H1 (cell line): ENCODE data around the gene WWP2. TPM values are rescaled to one million over a fixed set of nuclear protein-coding genes. Genes with fewer than 3 reads are reported as not detected.

Source experiments
- CTCF ChIP-seq, 3 experiments: IDR thresholded peaks; 1 replicate in 2 of 3; 2 replicates in 1 of 3; pipeline versions ENCODE4 v1.5.1 to v1.6.1; 2011; ENCODE audit warnings: low read length in 3 of 3, mild to moderate bottlenecking in 3 of 3, inconsistent platforms in 2 of 3, low read depth in 1 of 3, moderate library complexity in 1 of 3; ENCODE audit not compliant: insufficient read depth in 1 of 3; ENCODE audit errors: control extremely low read depth in 1 of 3
- NANOG ChIP-seq: IDR thresholded peaks from 2 replicates; pipeline ENCODE4 v1.6.1; 2011; ENCODE audit warnings: low read length, low read depth, mild to moderate bottlenecking, inconsistent platforms; ENCODE audit not compliant: insufficient read depth, poor library complexity, severe bottlenecking
- SIX5 ChIP-seq: IDR thresholded peaks from 2 replicates; pipeline ENCODE4 v1.6.1; 2011; ENCODE audit warnings: mild to moderate bottlenecking, low read depth, low read length
- polyA plus RNA-seq, 7 experiments: library from polyadenylated mRNA; depleted of rRNA in 3 of 7; stranded (reverse) in 5 of 7; unstranded in 2 of 7; fragments of >200 nt in 5 of 7; fragments of 200-250 nt in 2 of 7; gene quantifications; 1 replicate in 5 of 7; 2 replicates in 1 of 7; 4 replicates in 1 of 7; pipeline versions ENCODE4 v1.2.1 to v1.2.3, GENCODE V29; 2011 to 2013; ENCODE audit warnings: missing spikeins in 2 of 7, mixed read lengths in 2 of 7
- total RNA-seq: library from RNA; stranded (reverse); fragmentation: NEBNext Ultra II Directional; extraction: Animal tissue kit (Norgen Biotek cat#: 25700); gene quantifications from 2 replicates; pipeline ENCODE4 v1.2.1, GENCODE V29; 2021

Gene WWP2
- total and polyA plus RNA-seq, 2 of the 8 experiments (the other 6 are each of a cell fraction or from before 2014, with no cell fraction given): 14.1 to 42.2 TPM

GRCh38 chr16:69883744-69884143 is 121.6 kb downstream of the WWP2 start (continued):
- TF ChIP-seq CTCF (IDR thresholded peaks at IDR 0.05; ENCODE audit: control extremely low read depth in 1 of 3, insufficient read depth in 1 of 3, low read depth in 1 of 3, low read length in 3 of 3): no peak
- TF ChIP-seq SIX5: no peak
- TF ChIP-seq NANOG: no peak
